ENCODE results near the gene UQCC2. TPM values are rescaled to one million over a fixed set of nuclear protein-coding genes. Genes with fewer than 3 reads are reported as not detected.

UQCC2 gene
- total and polyA plus RNA-seq, 2 of the 8 experiments (the other 6 are each of a cell fraction or from before 2014, with no cell fraction given), result 52.1 to 104 TPM

- Histone ChIP-seq H3K27ac (ENCODE audit: low read depth, low read length) (no peak overlapping the region), H3K23ac (ENCODE audit: insufficient read length) (no peak overlapping the region), H3K23me2 (ENCODE audit: low read depth, low read length) (no peaks in the 10 kb centered on the region), H4K5ac (ENCODE audit: insufficient read length, low read depth, low read length) (no peak overlapping the region), H3K27me3 (replicated peaks in 1 of 4; ENCODE audit: control insufficient read depth in 3 of 4, extremely low read depth in 1 of 4, insufficient read depth in 3 of 4, low read length in 3 of 4) (peaks cover 0 to 6% (median 0%) of the 10 kb centered on the region in 4 experiments; a peak in 3 of 7 replicates), H3K14ac (ENCODE audit: insufficient read length) (no peak overlapping the region), H3K56ac (replicated peaks; ENCODE audit: insufficient read length, low read depth, low read length) (no peak overlapping the region), H4K8ac (ENCODE audit: extremely low read depth, insufficient read depth, low read length) (no peak overlapping the region), H3K79me2 (ENCODE audit: control insufficient read depth in 1 of 2, insufficient read depth in 2 of 2, low read length in 2 of 2) (no peaks in the 10 kb centered on the region), H3K18ac (ENCODE audit: extremely low read depth, low read length) (no peak overlapping the region; the same call in 1 of the 2 replicates), H4K91ac (replicated peaks; ENCODE audit: insufficient read length, low read length) (no peak overlapping the region), H3K9ac (replicated peaks in 1 of 4; ENCODE audit: extremely low read depth in 1 of 4, low read depth in 3 of 4, low read length in 3 of 4) (no peak overlapping the region), H4K20me1 (replicated peaks in 1 of 2; ENCODE audit: control insufficient read depth in 1 of 2, insufficient read depth in 2 of 2, low read length in 2 of 2) (no peaks in the 10 kb centered on the region), H3K36me3 (ENCODE audit: control insufficient read depth in 2 of 4, insufficient read depth in 4 of 4, low read length in 3 of 4) (no peaks in the 10 kb centered on the region), H3K79me1 (ENCODE audit: low read depth, low read length) (no peaks in the 10 kb centered on the region), H3K4me3 (ENCODE audit: extremely low read depth in 1 of 4, insufficient read depth in 2 of 4, low read depth in 3 of 4, low read length in 4 of 4) (no peak overlapping the region), H2BK5ac (ENCODE audit: low read depth, low read length) (no peak overlapping the region), H2BK15ac (ENCODE audit: low read length) (no peak overlapping the region; the same call in 1 of the 2 replicates), H3K4me2 (ENCODE audit: insufficient read depth in 1 of 2, low read depth in 2 of 2, low read length in 2 of 2) (no peak overlapping the region), H2AFZ (ENCODE audit: low read length) (no peak overlapping the region), H2BK12ac (ENCODE audit: low read depth, low read length) (no peak overlapping the region), H3K4ac (replicated peaks; ENCODE audit: insufficient read length, low read depth, low read length) (no peak overlapping the region), H3K4me1 (replicated peaks in 1 of 4; ENCODE audit: control insufficient read depth in 3 of 4, insufficient read depth in 4 of 4, low read length in 3 of 4) (peaks cover 3 to 8% (median 4%) of the 10 kb centered on the region in 4 experiments; a peak in 6 of 7 replicates), H2BK20ac (ENCODE audit: low read length) (no peak overlapping the region), H2BK120ac (replicated peaks; ENCODE audit: low read depth, low read length) (no peak overlapping the region), H3K9me3 (ENCODE audit: insufficient read depth in 2 of 2, low read depth in 1 of 2, low read length in 1 of 2) (no peaks in the 10 kb centered on the region; a peak in 1 of 4 replicates), H2AK5ac (ENCODE audit: low read depth, low read length) (no peak overlapping the region)
- FAIRE-seq (no peak), DNase-seq (ENCODE audit: low read depth in 1 of 2, low spot score in 2 of 2) (no peak)
- POLR2A ChIA-PET (ENCODE audit: partially characterized antibody), result interaction anchor here (0.7 to 2.4 kb wide), 4 partner anchors 12 to 55 kb away, joined by 3 to 7 read pairs (median 5); partner anchors contain the start of gene UQCC2
- CTCF ChIA-PET (ENCODE audit: partially characterized antibody), result interaction anchor here (0.6 to 1.7 kb wide), 8 partner anchors 10 to 231 kb away, joined by 3 to 6 read pairs (median 3); no protein-coding TSS in a partner anchor
- no peak for TF ChIP-seq ZNF274 (IDR thresholded peaks at IDR 0.05; ENCODE audit: borderline replicate concordance, extremely low read depth, low read length)
- TF ChIP-seq SIN3A (conservative IDR thresholded peaks at IDR 0.05 in 1 of 2, IDR thresholded peaks at IDR 0.05 in 1 of 2; ENCODE audit: low read depth in 1 of 2, low read length in 2 of 2), result no peak
- no peak for TF ChIP-seq SP2 (IDR thresholded peaks at IDR 0.05; ENCODE audit: low read length)
- TF ChIP-seq KDM5A (IDR thresholded peaks at IDR 0.05; ENCODE audit: low read length), result no peak
- no peak for TF ChIP-seq YY1 (IDR thresholded peaks at IDR 0.05; ENCODE audit: low read depth, low read length)
- TF ChIP-seq JUN (IDR thresholded peaks at IDR 0.05; ENCODE audit: low read depth, low read length), result no peak
- TF ChIP-seq SIRT6 (IDR thresholded peaks at IDR 0.05; ENCODE audit: low read length), result no peak
- no peak for TF ChIP-seq SUZ12 (IDR thresholded peaks at IDR 0.05; ENCODE audit: low read length)
- TF ChIP-seq SRF (IDR thresholded peaks at IDR 0.05; ENCODE audit: low read depth, low read length), result no peak
- no peak for TF ChIP-seq BRCA1 (IDR thresholded peaks at IDR 0.05; ENCODE audit: low read depth, low read length)
- 96% methylated on average over 11 of the region's 11 CpGs; no CpG with 5 or more reads in 1 of the 2 experiments for WGBS, 2 experiments (ENCODE audit: extremely low coverage in 1 of 2, insufficient coverage in 1 of 2, insufficient read length in 1 of 2, insufficient replicate concordance in 2 of 2, low coverage in 1 of 2, low lambda C conversion rate in 2 of 2, missing lambda C conversion rate in 1 of 2)
Measured at GRCh38 chr6:33727932-33728331, 16.4 kb upstream of the UQCC2 start.
